GM18526 (cell line): ENCODE data around the gene COX7B.

Source experiments
- POLR2A ChIP-seq: IDR thresholded peaks from 3 replicates; pipeline ENCODE4 v1.6.1; 2011; ENCODE audit not compliant: insufficient read length; ENCODE audit errors: extremely low read depth

Gene COX7B

GRCh38 chrX:77937291-77937690 lies 38.0 kb downstream of the COX7B start:
- no peak for TF ChIP-seq POLR2A

GRCh38 chrX:77938083-77938680 lies 38.9 kb downstream of the COX7B start:
- TF ChIP-seq POLR2A: no peak

GRCh38 chrX:77945910-77946545 lies 46.8 kb downstream of the COX7B start:
- no peak for TF ChIP-seq POLR2A

GRCh38 chrX:77946571-77946970 lies 47.3 kb downstream of the COX7B start:
- no peak for TF ChIP-seq POLR2A

GRCh38 chrX:77949840-77950239 lies 50.6 kb downstream of the COX7B start:
- no peak for TF ChIP-seq POLR2A

- TF ChIP-seq POLR2A: no peak
Measured at GRCh38 chrX:77952173-77952572, 52.9 kb downstream of the COX7B start.

GRCh38 chrX:77953302-77953701 lies 54.0 kb downstream of the COX7B start:
- TF ChIP-seq POLR2A: no peak

- TF ChIP-seq POLR2A: no peak
Measured at GRCh38 chrX:77953708-77954107, 54.4 kb downstream of the COX7B start.
